GM12878 (cell line): ENCODE measurements around the gene DRD2. TPM values are rescaled to one million over a fixed set of nuclear protein-coding genes. Genes with fewer than 3 reads are reported as not detected.

Source experiments
- ATAC-seq: fragments of 200-7000 bp; cut with Tn5 transposase; 3 replicates; pipeline ENCODE4 v1.9.1; 2020; ENCODE audit warnings: mild to moderate bottlenecking, moderate library complexity
- BruUV-seq: library from RNA; stranded (reverse); fragments of 400-500 nt; replicated peaks from 2 replicates; lab custom pipeline; 2021; lab: Mats Ljungman, UMichigan
- CTCF ChIA-PET: fragments of 300-600 bp; sonication (Branson Sonifier 250); formaldehyde crosslinking; extraction: SDS; loops from one replicate; lab custom pipeline; 2021; ENCODE audit warnings: inconsistent platforms; lab: Yijun Ruan, JAX
- POLR2A ChIA-PET: fragments of 350-600 bp; formaldehyde crosslinking; extraction: SDS; loops from one replicate; lab custom pipeline; 2021; ENCODE audit warnings: inconsistent platforms; lab: Charles Lee
- RAD21 ChIA-PET: fragments of 300-600 bp; sonication (Branson Sonifier 250); formaldehyde crosslinking; loops from one replicate; lab custom pipeline; 2023; ENCODE audit warnings: antibody characterized with exemption; ENCODE audit not compliant: unreplicated experiment; lab: Charles Lee
- SMC1A ChIA-PET: fragments of 300-600 bp; sonication (Branson Sonifier 250); formaldehyde crosslinking; loops from one replicate; lab custom pipeline; 2023; ENCODE audit not compliant: unreplicated experiment, uncharacterized antibody; lab: Charles Lee
- DNase-seq: peaks from one replicate; pipeline ENCODE4 v3.0.0-alpha.2; 2011; ENCODE audit warnings: low read depth, low spot score
- FAIRE-seq: peaks from 3 replicates; lab custom pipeline; 2011; peaks lifted over from hg19 to GRCh38; lab: Jason Lieb, UNC
- H2AFZ ChIP-seq: 2 replicates; pipeline ENCODE4 v1.6.0; 2011; ENCODE audit warnings: low read depth, low read length, control low read depth; ENCODE audit not compliant: control insufficient read depth
- H3K27ac ChIP-seq: 2 replicates; pipeline ENCODE4 v1.5.1; 2011; ENCODE audit warnings: control low read depth; ENCODE audit not compliant: control insufficient read depth, insufficient read depth
- H3K27me3 ChIP-seq, 2 experiments: replicated peaks in 1 of 2; 2 replicates each; pipeline versions ENCODE4 v1.6.0 to v1.6.1; 2011; ENCODE audit warnings: low read length in 1 of 2; ENCODE audit not compliant: control insufficient read depth in 2 of 2, insufficient read depth in 2 of 2
- H3K36me3 ChIP-seq, 2 experiments: 2 replicates each; pipeline ENCODE4 v1.5.1; 2011; ENCODE audit warnings: low read length in 1 of 2; ENCODE audit not compliant: control insufficient read depth in 2 of 2, insufficient read depth in 2 of 2
- H3K4me1 ChIP-seq: 2 replicates; pipeline ENCODE4 v1.6.1; 2011; ENCODE audit warnings: mild to moderate bottlenecking, low read length, moderate library complexity, mixed read lengths; ENCODE audit not compliant: control insufficient read depth, insufficient read depth
- H3K4me2 ChIP-seq: 2 replicates; pipeline ENCODE4 v1.6.0; 2011; ENCODE audit warnings: control low read depth; ENCODE audit not compliant: control insufficient read depth, insufficient read depth
- H3K4me3 ChIP-seq: fragments of 200-600 bp; sonication (generic); 2 replicates; pipeline ENCODE4 v1.5.1; 2016
- H3K79me2 ChIP-seq: 2 replicates; pipeline ENCODE4 v1.6.0; 2011; ENCODE audit warnings: low read length; ENCODE audit not compliant: control insufficient read depth, insufficient read depth
- H3K9ac ChIP-seq: 2 replicates; pipeline ENCODE4 v1.8.0; 2011; ENCODE audit warnings: low read length, control low read depth, mixed read lengths; ENCODE audit not compliant: control insufficient read depth, insufficient read depth
- H3K9me3 ChIP-seq: replicated peaks from 3 replicates; pipeline ENCODE4 v1.5.1; 2011; ENCODE audit warnings: mild to moderate bottlenecking, low read length; ENCODE audit not compliant: control insufficient read depth, insufficient read depth
- H4K20me1 ChIP-seq: 2 replicates; pipeline ENCODE4 v1.6.0; 2011; ENCODE audit not compliant: control insufficient read depth, insufficient read depth
- CEBPB ChIP-seq, 2 experiments: fragments of 150-350 bp in 1 of 2; IDR thresholded peaks; 2 replicates each; pipeline ENCODE4 v1.6.1; 2012 to 2014; ENCODE audit warnings: low read depth in 2 of 2, low read length in 2 of 2, borderline replicate concordance in 1 of 2, inconsistent platforms in 1 of 2
- ESRRA ChIP-seq: IDR thresholded peaks from 2 replicates; pipeline ENCODE4 v1.6.1; 2012; ENCODE audit warnings: mild to moderate bottlenecking, low read length, improper control_type of control experiment
- HCFC1 ChIP-seq: fragments of 150-350 bp; IDR thresholded peaks from 2 replicates; pipeline ENCODE4 v1.6.1; 2014; ENCODE audit warnings: low read length
- MTA3 ChIP-seq: IDR thresholded peaks from 2 replicates; pipeline ENCODE4 v1.6.1; 2012; ENCODE audit warnings: low read length, inconsistent platforms, borderline replicate concordance
- SUZ12 ChIP-seq: fragments of 200-600 bp; sonication (generic); IDR thresholded peaks from one replicate; pipeline ENCODE4 v1.6.1; 2018; ENCODE audit warnings: antibody characterized with exemption, mild to moderate bottlenecking; ENCODE audit not compliant: unreplicated experiment
- ZBED1 ChIP-seq: IDR thresholded peaks from 2 replicates; pipeline ENCODE4 v1.6.1; 2016; ENCODE audit warnings: borderline replicate concordance
- ZNF217 ChIP-seq: fragments of 450-650 bp; IDR thresholded peaks from 2 replicates; pipeline ENCODE4 v1.6.1; 2017; ENCODE audit warnings: antibody characterized with exemption, mild to moderate bottlenecking
- WGBS: methylation state at CpG from one replicate; pipeline ENCODE4 v1.1.6; 2016; ENCODE audit warnings: low lambda C conversion rate; ENCODE audit not compliant: insufficient replicate concordance, insufficient coverage; ENCODE audit errors: missing lambda C conversion rate; 5-methylcytosine and 5-hydroxymethylcytosine counted together
- in situ Hi-C: fragments of 300-500 bp; cut with MboI; formaldehyde crosslinking; loops from 9 replicates; pipeline ENCODE4 v1.14.3; 2018; ENCODE audit warnings: mixed read lengths
- intact Hi-C: fragments of 100-400 bp; cut with micrococcal nuclease; formaldehyde crosslinking; loops from one replicate; pipeline ENCODE4 v1.14.2; 2022; ENCODE audit not compliant: unreplicated experiment
- polyA plus RNA-seq, 11 experiments: library from polyadenylated mRNA; depleted of rRNA in 4 of 11; unstranded in 6 of 11; stranded (reverse) in 5 of 11; fragments of >200 nt; fragmentation: Nextera tagmentation in 4 of 11; fragmentation: Illumina TruSeq in 1 of 11; extraction: Ambion mirVana in 4 of 11; extraction: Trizol in 1 of 11; gene quantifications; 1 replicate in 1 of 11; 2 replicates in 10 of 11; pipeline versions ENCODE4 v1.2.1 to v1.2.3, GENCODE V29; 2011 to 2016; ENCODE audit warnings: inconsistent platforms in 2 of 11, missing spikeins in 2 of 11, low read depth in 1 of 11
- total RNA-seq, 4 experiments: library from RNA; depleted of rRNA in 3 of 4; stranded (reverse); fragments of >200 nt in 3 of 4; fragmentation: Illumina TruSeq in 1 of 4; extraction: Trizol in 1 of 4; gene quantifications; 2 replicates each; pipeline versions ENCODE4 v1.2.1 to v1.2.3, GENCODE V29; 2013 to 2021
- TF ChIP-seq, protein P1 (sequence below): fragments of 450-650 bp; IDR thresholded peaks from 2 replicates; pipeline ENCODE4 v1.6.1; 2016; ENCODE audit warnings: mild to moderate bottlenecking
- TF ChIP-seq, protein P2 (sequence below): fragments of 450-650 bp; IDR thresholded peaks from 2 replicates; pipeline ENCODE4 v1.6.1; 2018; ENCODE audit warnings: mild to moderate bottlenecking, low read depth, moderate library complexity; ENCODE audit not compliant: partially characterized antibody

DRD2 gene
- total and polyA plus RNA-seq, 10 of the 15 experiments (the other 5 are each of a cell fraction or from before 2014, with no cell fraction given) = not detected

DNA sequence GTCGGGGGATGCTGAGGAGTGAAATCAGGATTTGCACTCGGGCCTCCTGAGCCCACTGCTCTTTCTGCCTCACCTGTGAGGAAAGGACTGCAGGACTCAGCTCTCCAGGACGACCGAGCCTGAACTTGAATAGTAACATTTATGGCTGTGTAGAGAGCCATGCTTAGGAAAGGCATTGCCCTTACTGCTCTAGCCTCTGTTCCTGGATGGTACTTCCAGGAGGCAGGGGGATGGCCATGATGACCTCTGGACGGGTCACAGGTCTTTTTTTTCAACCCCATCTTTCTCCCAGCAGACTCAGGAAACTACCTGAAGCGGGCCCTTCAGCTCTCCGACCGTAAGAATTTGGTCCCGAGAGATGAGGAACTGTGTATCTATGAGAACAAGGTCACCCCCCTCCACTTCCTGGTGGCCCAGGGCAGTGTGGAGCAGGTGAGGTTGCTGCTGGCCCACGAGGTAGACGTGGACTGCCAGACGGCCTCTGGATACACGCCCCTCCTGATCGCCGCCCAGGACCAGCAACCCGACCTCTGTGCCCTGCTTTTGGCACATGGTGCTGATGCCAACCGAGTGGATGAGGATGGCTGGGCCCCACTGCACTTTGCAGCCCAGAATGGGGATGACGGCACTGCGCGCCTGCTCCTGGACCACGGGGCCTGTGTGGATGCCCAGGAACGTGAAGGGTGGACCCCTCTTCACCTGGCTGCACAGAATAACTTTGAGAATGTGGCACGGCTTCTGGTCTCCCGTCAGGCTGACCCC is 76.3 kb downstream of the DRD2 start:
- no peaks in the 10 kb centered on the region for H3K79me2 ChIP-seq
- intact Hi-C loops = no loop called here
- H3K36me3 ChIP-seq = no peaks in the 10 kb centered on the region
- TF ChIP-seq SUZ12 = no peak
- TF ChIP-seq, protein P1, sequence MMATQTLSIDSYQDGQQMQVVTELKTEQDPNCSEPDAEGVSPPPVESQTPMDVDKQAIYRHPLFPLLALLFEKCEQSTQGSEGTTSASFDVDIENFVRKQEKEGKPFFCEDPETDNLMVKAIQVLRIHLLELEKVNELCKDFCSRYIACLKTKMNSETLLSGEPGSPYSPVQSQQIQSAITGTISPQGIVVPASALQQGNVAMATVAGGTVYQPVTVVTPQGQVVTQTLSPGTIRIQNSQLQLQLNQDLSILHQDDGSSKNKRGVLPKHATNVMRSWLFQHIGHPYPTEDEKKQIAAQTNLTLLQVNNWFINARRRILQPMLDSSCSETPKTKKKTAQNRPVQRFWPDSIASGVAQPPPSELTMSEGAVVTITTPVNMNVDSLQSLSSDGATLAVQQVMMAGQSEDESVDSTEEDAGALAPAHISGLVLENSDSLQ = no peak
- TF ChIP-seq MTA3 = no peak
- no peak for TF ChIP-seq ESRRA
- TF ChIP-seq CEBPB (IDR thresholded peaks at IDR 0.05; ENCODE audit: borderline replicate concordance in 1 of 2, low read depth in 2 of 2, low read length in 2 of 2) = no peak
- TF ChIP-seq, protein P2, sequence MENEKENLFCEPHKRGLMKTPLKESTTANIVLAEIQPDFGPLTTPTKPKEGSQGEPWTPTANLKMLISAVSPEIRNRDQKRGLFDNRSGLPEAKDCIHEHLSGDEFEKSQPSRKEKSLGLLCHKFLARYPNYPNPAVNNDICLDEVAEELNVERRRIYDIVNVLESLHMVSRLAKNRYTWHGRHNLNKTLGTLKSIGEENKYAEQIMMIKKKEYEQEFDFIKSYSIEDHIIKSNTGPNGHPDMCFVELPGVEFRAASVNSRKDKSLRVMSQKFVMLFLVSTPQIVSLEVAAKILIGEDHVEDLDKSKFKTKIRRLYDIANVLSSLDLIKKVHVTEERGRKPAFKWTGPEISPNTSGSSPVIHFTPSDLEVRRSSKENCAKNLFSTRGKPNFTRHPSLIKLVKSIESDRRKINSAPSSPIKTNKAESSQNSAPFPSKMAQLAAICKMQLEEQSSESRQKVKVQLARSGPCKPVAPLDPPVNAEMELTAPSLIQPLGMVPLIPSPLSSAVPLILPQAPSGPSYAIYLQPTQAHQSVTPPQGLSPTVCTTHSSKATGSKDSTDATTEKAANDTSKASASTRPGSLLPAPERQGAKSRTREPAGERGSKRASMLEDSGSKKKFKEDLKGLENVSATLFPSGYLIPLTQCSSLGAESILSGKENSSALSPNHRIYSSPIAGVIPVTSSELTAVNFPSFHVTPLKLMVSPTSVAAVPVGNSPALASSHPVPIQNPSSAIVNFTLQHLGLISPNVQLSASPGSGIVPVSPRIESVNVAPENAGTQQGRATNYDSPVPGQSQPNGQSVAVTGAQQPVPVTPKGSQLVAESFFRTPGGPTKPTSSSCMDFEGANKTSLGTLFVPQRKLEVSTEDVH = no peak
- no peak for TF ChIP-seq ZNF217
- TF ChIP-seq ZBED1 = no peak
- TF ChIP-seq HCFC1 = no peak
- no TSS peak for BruUV-seq
- H3K27ac ChIP-seq = no peak overlapping the region
- no peaks in the 10 kb centered on the region; a peak in 1 of 4 replicates for H3K27me3 ChIP-seq
- ChIA-PET CTCF (no interaction called here), POLR2A (no interaction called here), SMC1A (no interaction called here), RAD21 (no interaction called here)
- H3K4me2 ChIP-seq = no peak overlapping the region
- H3K4me1 ChIP-seq = no peaks in the 10 kb centered on the region
- DNase-seq (no peak), FAIRE-seq (no peak), ATAC-seq (no peak)
- no peaks in the 10 kb centered on the region for H3K9me3 ChIP-seq
- WGBS = 31% methylated on average over 20 of the region's 24 CpGs
- H4K20me1 ChIP-seq = no peaks in the 10 kb centered on the region
- no peak overlapping the region for H3K9ac ChIP-seq
- in situ Hi-C loops = no loop called here
- no peak overlapping the region for H2AFZ ChIP-seq
- no peak overlapping the region for H3K4me3 ChIP-seq
